Lower leg skin (tissue), 3 donors: ENCODE measurements around the gene STK38L.

ENCODE experiments used
- POLR2A ChIP-seq, 2 donors: fragments of 450-650 bp; IDR thresholded peaks; one replicate each; pipeline ENCODE4 v1.6.1; 2016 to 2017; ENCODE audit warnings: antibody characterized with exemption in 2 of 2, mild to moderate bottlenecking in 1 of 2, moderate library complexity in 1 of 2
- TF ChIP-seq, protein P1 (sequence below), 3 donors: fragments of 450-650 bp; IDR thresholded peaks; one replicate each; pipeline ENCODE4 v1.5.1; 2016; ENCODE audit warnings: antibody characterized with exemption in 3 of 3, mild to moderate bottlenecking in 3 of 3, moderate library complexity in 2 of 3

DNA sequence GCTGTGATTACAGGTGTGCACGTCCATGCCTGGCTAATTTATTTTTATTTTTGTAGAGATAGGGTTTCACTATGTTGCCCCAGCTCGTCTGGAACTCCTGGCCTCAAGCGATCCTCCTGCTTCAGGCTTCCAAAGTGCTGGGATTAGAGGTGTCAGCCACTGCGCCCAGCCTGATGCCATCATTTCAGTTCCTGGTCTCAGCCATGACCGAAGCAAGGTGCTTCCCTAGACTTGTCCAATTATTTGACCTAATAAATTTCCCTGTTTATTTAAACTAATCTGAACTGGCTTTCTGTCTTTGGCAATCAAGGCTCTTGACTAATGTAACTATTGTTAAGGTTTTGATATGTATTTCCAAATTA, 24.4 kb upstream of the STK38L start:
- TF ChIP-seq, protein P1, sequence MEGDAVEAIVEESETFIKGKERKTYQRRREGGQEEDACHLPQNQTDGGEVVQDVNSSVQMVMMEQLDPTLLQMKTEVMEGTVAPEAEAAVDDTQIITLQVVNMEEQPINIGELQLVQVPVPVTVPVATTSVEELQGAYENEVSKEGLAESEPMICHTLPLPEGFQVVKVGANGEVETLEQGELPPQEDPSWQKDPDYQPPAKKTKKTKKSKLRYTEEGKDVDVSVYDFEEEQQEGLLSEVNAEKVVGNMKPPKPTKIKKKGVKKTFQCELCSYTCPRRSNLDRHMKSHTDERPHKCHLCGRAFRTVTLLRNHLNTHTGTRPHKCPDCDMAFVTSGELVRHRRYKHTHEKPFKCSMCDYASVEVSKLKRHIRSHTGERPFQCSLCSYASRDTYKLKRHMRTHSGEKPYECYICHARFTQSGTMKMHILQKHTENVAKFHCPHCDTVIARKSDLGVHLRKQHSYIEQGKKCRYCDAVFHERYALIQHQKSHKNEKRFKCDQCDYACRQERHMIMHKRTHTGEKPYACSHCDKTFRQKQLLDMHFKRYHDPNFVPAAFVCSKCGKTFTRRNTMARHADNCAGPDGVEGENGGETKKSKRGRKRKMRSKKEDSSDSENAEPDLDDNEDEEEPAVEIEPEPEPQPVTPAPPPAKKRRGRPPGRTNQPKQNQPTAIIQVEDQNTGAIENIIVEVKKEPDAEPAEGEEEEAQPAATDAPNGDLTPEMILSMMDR (IDR thresholded peaks at IDR 0.05) = no peak
- TF ChIP-seq POLR2A (IDR thresholded peaks at IDR 0.05) = no peak
